ENCODE results near the gene TRIML2. TPM values are rescaled to one million over a fixed set of nuclear protein-coding genes. Genes with fewer than 3 reads are reported as not detected.

TRIML2 gene
- under 1 TPM in 5 of 8 experiments, not detected in 3; 0.32 to 0.90 (median 0.56) TPM for total RNA-seq

- Histone ChIP-seq H3K4me1 (replicated peaks in 1 of 2) (no peaks in the 10 kb centered on the region), H3K27ac (no peak within 1 kb of the TSS), H3K4me3 (no peak within 1 kb of the TSS)
- no peak for ATAC-seq (replicated peaks in 6 of 8)
- WGBS, 10 experiments, result 0 to 92% (median 70%) methylated on average over 1 to 9 of the region's 11 CpGs; no CpG with 5 or more reads in 1 of the 10 experiments
- in situ Hi-C loops (cut with MboI; ENCODE audit: low pct_unique_long_range_greater_than_20kb in 2 of 9, low sequenced_read_pairs in 9 of 9, unreplicated experiment in 9 of 9), result no loop called here
Measured at GRCh38 chr4:188109157-188109755, at the start of gene TRIML2. Gene TRIML2, minus strand, starts transcription at chr4:188109603. Its CDS starts 4,235 bp downstream, at chr4:188105368.

GRCh38 chr4:188158336-188158735 is 48.9 kb upstream of the TRIML2 start:
- no peak for ATAC-seq (replicated peaks in 6 of 8)
- Histone ChIP-seq H3K4me3 (no peak overlapping the region), H3K27ac (no peak overlapping the region), H3K4me1 (replicated peaks in 1 of 2) (no peaks in the 10 kb centered on the region)
- 0 to 93% (median 90%) methylated on average over 1 to 6 of the region's 10 CpGs; no CpG with 5 or more reads in 7 of the 10 experiments for WGBS, 10 experiments
- in situ Hi-C loops (cut with MboI; ENCODE audit: low pct_unique_long_range_greater_than_20kb in 2 of 9, low sequenced_read_pairs in 9 of 9, unreplicated experiment in 9 of 9), result no loop called here

GRCh38 chr4:188154668-188155405 is 45.4 kb upstream of the TRIML2 start:
- H3K4me3 ChIP-seq, result no peak overlapping the region
- H3K27ac ChIP-seq, result no peak overlapping the region
- in situ Hi-C loops (cut with MboI; ENCODE audit: low pct_unique_long_range_greater_than_20kb in 2 of 9, low sequenced_read_pairs in 9 of 9, unreplicated experiment in 9 of 9), result no loop called here
- WGBS, 10 experiments, result 43 to 100% (median 93%) methylated on average over 3 to 7 of the region's 11 CpGs
- ATAC-seq (replicated peaks in 6 of 8), result no peak
- H3K4me1 ChIP-seq (replicated peaks in 1 of 2), result no peaks in the 10 kb centered on the region

GRCh38 chr4:188147776-188148175 is 38.4 kb upstream of the TRIML2 start:
- no peak for ATAC-seq (replicated peaks in 6 of 8)
- 12 to 100% (median 80%) methylated on average over 1 to 5 of the region's 6 CpGs; no CpG with 5 or more reads in 1 of the 10 experiments for WGBS, 10 experiments
- Histone ChIP-seq H3K4me3 (no peak overlapping the region), H3K27ac (no peak overlapping the region), H3K4me1 (replicated peaks in 1 of 2) (no peaks in the 10 kb centered on the region)
- in situ Hi-C loops (cut with MboI; ENCODE audit: low pct_unique_long_range_greater_than_20kb in 2 of 9, low sequenced_read_pairs in 9 of 9, unreplicated experiment in 9 of 9), result no loop called here

GRCh38 chr4:188147176-188147575 is 37.8 kb upstream of the TRIML2 start:
- Histone ChIP-seq H3K4me1 (replicated peaks in 1 of 2) (no peaks in the 10 kb centered on the region), H3K27ac (no peak overlapping the region), H3K4me3 (no peak overlapping the region)
- 27 to 100% (median 76%) methylated on average over 1 to 3 of the region's 11 CpGs; no CpG with 5 or more reads in 5 of the 10 experiments for WGBS, 10 experiments
- in situ Hi-C loops (cut with MboI; ENCODE audit: low pct_unique_long_range_greater_than_20kb in 2 of 9, low sequenced_read_pairs in 9 of 9, unreplicated experiment in 9 of 9), result no loop called here
- no peak for ATAC-seq (replicated peaks in 6 of 8)

- no peak overlapping the region for H3K4me3 ChIP-seq
- no peaks in the 10 kb centered on the region for H3K4me1 ChIP-seq (replicated peaks in 1 of 2)
- H3K27ac ChIP-seq, result no peak overlapping the region
- WGBS, 10 experiments, result 60 to 100% (median 89%) methylated on average over 1 to 7 of the region's 11 CpGs; no CpG with 5 or more reads in 3 of the 10 experiments
- in situ Hi-C loops (cut with MboI; ENCODE audit: low pct_unique_long_range_greater_than_20kb in 2 of 9, low sequenced_read_pairs in 9 of 9, unreplicated experiment in 9 of 9), result no loop called here
- no peak for ATAC-seq (replicated peaks in 6 of 8)
Measured at GRCh38 chr4:188146618-188147017, 37.2 kb upstream of the TRIML2 start.

- WGBS, 10 experiments, result 15 to 100% (median 84%) methylated on average over 1 to 9 of the region's 10 CpGs; no CpG with 5 or more reads in 1 of the 10 experiments
- Histone ChIP-seq H3K4me3 (no peak overlapping the region), H3K4me1 (replicated peaks in 1 of 2) (no peaks in the 10 kb centered on the region), H3K27ac (no peak overlapping the region)
- no peak for ATAC-seq (replicated peaks in 6 of 8)
- in situ Hi-C loops (cut with MboI; ENCODE audit: low pct_unique_long_range_greater_than_20kb in 2 of 9, low sequenced_read_pairs in 9 of 9, unreplicated experiment in 9 of 9), result no loop called here
Measured at GRCh38 chr4:188145601-188146000, 36.2 kb upstream of the TRIML2 start.

GRCh38 chr4:188143731-188144130 is 34.3 kb upstream of the TRIML2 start:
- Histone ChIP-seq H3K4me1 (replicated peaks in 1 of 2) (no peaks in the 10 kb centered on the region), H3K4me3 (no peak overlapping the region), H3K27ac (no peak overlapping the region)
- 40 to 87% (median 58%) methylated on average over 1 to 6 of the region's 11 CpGs; no CpG with 5 or more reads in 3 of the 10 experiments for WGBS, 10 experiments
- in situ Hi-C loops (cut with MboI; ENCODE audit: low pct_unique_long_range_greater_than_20kb in 2 of 9, low sequenced_read_pairs in 9 of 9, unreplicated experiment in 9 of 9), result no loop called here
- ATAC-seq (replicated peaks in 6 of 8), result no peak

GRCh38 chr4:188139671-188140070 is 30.3 kb upstream of the TRIML2 start:
- Histone ChIP-seq H3K27ac (no peak overlapping the region), H3K4me1 (replicated peaks in 1 of 2) (no peaks in the 10 kb centered on the region), H3K4me3 (no peak overlapping the region)
- in situ Hi-C loops (cut with MboI; ENCODE audit: low pct_unique_long_range_greater_than_20kb in 2 of 9, low sequenced_read_pairs in 9 of 9, unreplicated experiment in 9 of 9), result no loop called here
- ATAC-seq (replicated peaks in 6 of 8), result no peak
- WGBS, 10 experiments, result 0 to 100% (median 65%) methylated on average over 1 to 9 of the region's 19 CpGs; no CpG with 5 or more reads in 4 of the 10 experiments

GRCh38 chr4:188139141-188139540 is 29.7 kb upstream of the TRIML2 start, which contains the start of gene TRIML1:
Gene TRIML1, plus strand, starts transcription at chr4:188139441. Its CDS starts 118 bp downstream, at chr4:188139559.
- ATAC-seq (replicated peaks in 6 of 8), result no peak
- WGBS, 10 experiments, result 28 to 100% (median 67%) methylated on average over 1 to 3 of the region's 3 CpGs; no CpG with 5 or more reads in 5 of the 10 experiments
- in situ Hi-C loops (cut with MboI; ENCODE audit: low pct_unique_long_range_greater_than_20kb in 2 of 9, low sequenced_read_pairs in 9 of 9, unreplicated experiment in 9 of 9), result no loop called here
- H3K4me3 ChIP-seq, result no peak within 1 kb of the TSS
- no peak within 1 kb of the TSS for H3K27ac ChIP-seq
- no peaks in the 10 kb centered on the region for H3K4me1 ChIP-seq (replicated peaks in 1 of 2)

GRCh38 chr4:188138227-188138626 is 28.8 kb upstream of the TRIML2 start:
- in situ Hi-C loops (cut with MboI; ENCODE audit: low pct_unique_long_range_greater_than_20kb in 2 of 9, low sequenced_read_pairs in 9 of 9, unreplicated experiment in 9 of 9), result no loop called here
- ATAC-seq (replicated peaks in 6 of 8), result no peak
- Histone ChIP-seq H3K4me1 (replicated peaks in 1 of 2) (no peaks in the 10 kb centered on the region), H3K4me3 (no peak overlapping the region), H3K27ac (no peak overlapping the region)
- 27 to 100% (median 83%) methylated on average over 2 to 10 of the region's 10 CpGs; no CpG with 5 or more reads in 2 of the 10 experiments for WGBS, 10 experiments

GRCh38 chr4:188132232-188132631 is 22.8 kb upstream of the TRIML2 start:
- Histone ChIP-seq H3K4me1 (replicated peaks in 1 of 2) (no peaks in the 10 kb centered on the region), H3K27ac (no peak overlapping the region), H3K4me3 (no peak overlapping the region)
- in situ Hi-C loops (cut with MboI; ENCODE audit: low pct_unique_long_range_greater_than_20kb in 2 of 9, low sequenced_read_pairs in 9 of 9, unreplicated experiment in 9 of 9), result no loop called here
- no peak for ATAC-seq (replicated peaks in 6 of 8)
- WGBS, 10 experiments, result 0 to 100% (median 83%) methylated on average over 1 to 4 of the region's 5 CpGs; no CpG with 5 or more reads in 1 of the 10 experiments

GRCh38 chr4:188130355-188130754 is 21.0 kb upstream of the TRIML2 start:
- no peak overlapping the region for H3K27ac ChIP-seq
- in situ Hi-C loops (cut with MboI; ENCODE audit: low pct_unique_long_range_greater_than_20kb in 2 of 9, low sequenced_read_pairs in 9 of 9, unreplicated experiment in 9 of 9), result no loop called here
- no peaks in the 10 kb centered on the region for H3K4me1 ChIP-seq (replicated peaks in 1 of 2)
- no peak overlapping the region for H3K4me3 ChIP-seq
- ATAC-seq (replicated peaks in 6 of 8), result no peak
- WGBS, 10 experiments, result 14 to 93% (median 80%) methylated on average over 1 to 4 of the region's 4 CpGs; no CpG with 5 or more reads in 2 of the 10 experiments

All from motor neuron (in vitro differentiated cells).